GM19438 (cell line): ENCODE measurements around the gene IL4R.
"Not testable (repeated sequence)": the region's sequence is repeated elsewhere in the genome, so short reads cannot be mapped to it uniquely, and the experiment has no call there.

Experiments
- ATAC-seq: cut with Tn5 transposase; IDR thresholded peaks from one replicate; pipeline ENCODE4 v1.9.1; 2021; ENCODE audit warnings: low read depth; ENCODE audit not compliant: unreplicated experiment

IL4R gene

GRCh38 chr16:27313422-27314160 lies at the start of gene IL4R:
Gene IL4R, plus strand, starts transcription at chr16:27313974. Its CDS starts 26,230 bp downstream, at chr16:27340204.
- peak; percentile 58 for ATAC-seq

GRCh38 chr16:27264151-27264550 lies 49.6 kb upstream of the IL4R start:
- no peak for ATAC-seq

- ATAC-seq = no peak
These were observed 47.8 kb upstream of the IL4R start for GRCh38 chr16:27265982-27266381.

GRCh38 chr16:27267037-27267677 lies 46.6 kb upstream of the IL4R start:
- ATAC-seq = no peak

- peak; percentile 88 for ATAC-seq
These were observed 45.1 kb upstream of the IL4R start, which contains the start of gene NSMCE1 for GRCh38 chr16:27268376-27269299. Gene NSMCE1, minus strand, starts transcription at chr16:27268772. Its CDS starts 11,202 bp downstream, at chr16:27257570.

- no peak for ATAC-seq
These were observed 44.2 kb upstream of the IL4R start for GRCh38 chr16:27269300-27270150.

- ATAC-seq = no peak
These were observed 43.4 kb upstream of the IL4R start for GRCh38 chr16:27270349-27270748.

GRCh38 chr16:27272076-27272475 lies 41.7 kb upstream of the IL4R start:
- ATAC-seq = no peak

- ATAC-seq = not testable (repeated sequence)
These were observed 41.1 kb upstream of the IL4R start for GRCh38 chr16:27272697-27273096.

GRCh38 chr16:27273330-27273669 lies 40.5 kb upstream of the IL4R start:
- no peak for ATAC-seq

- ATAC-seq = no peak
These were observed 39.9 kb upstream of the IL4R start for GRCh38 chr16:27273670-27274423.

- ATAC-seq = not testable (repeated sequence)
These were observed 39.3 kb upstream of the IL4R start for GRCh38 chr16:27274424-27274874.

GRCh38 chr16:27275394-27275793 lies 38.4 kb upstream of the IL4R start:
- ATAC-seq = no peak

GRCh38 chr16:27281243-27281642 lies 32.5 kb upstream of the IL4R start:
- no peak for ATAC-seq

GRCh38 chr16:27284865-27285675 lies 28.7 kb upstream of the IL4R start:
- no peak for ATAC-seq

GRCh38 chr16:27285676-27286196 lies 28.0 kb upstream of the IL4R start:
- no peak for ATAC-seq

- no peak for ATAC-seq
These were observed 27.3 kb upstream of the IL4R start for GRCh38 chr16:27286451-27286850.

GRCh38 chr16:27287051-27287811 lies 26.5 kb upstream of the IL4R start:
- ATAC-seq = no peak
